Osteocyte (in vitro differentiated cells): ENCODE measurements around the gene SIL1. TPM values are rescaled to one million over a fixed set of nuclear protein-coding genes. Genes with fewer than 3 reads are reported as not detected.

Experiments
- DNase-seq: peaks from one replicate; pipeline ENCODE4 v3.0.0; 2021; ENCODE audit warnings: mixed read lengths; ENCODE audit not compliant: unreplicated experiment; ENCODE audit errors: extremely low spot score
- H3K27ac Mint-ChIP-seq: one replicate; pipeline ENCODE4 v1.8.0; 2021; ENCODE audit warnings: mild to moderate bottlenecking, mixed read lengths; ENCODE audit not compliant: unreplicated experiment
- H3K27me3 Mint-ChIP-seq: one replicate; pipeline ENCODE4 v1.8.0; 2021; ENCODE audit warnings: mixed read lengths; ENCODE audit not compliant: unreplicated experiment
- H3K36me3 Mint-ChIP-seq: one replicate; pipeline ENCODE4 v1.8.0; 2021; ENCODE audit warnings: mixed read lengths; ENCODE audit not compliant: unreplicated experiment
- H3K4me1 Mint-ChIP-seq: one replicate; pipeline ENCODE4 v1.8.0; 2021; ENCODE audit warnings: mixed read lengths; ENCODE audit not compliant: unreplicated experiment
- H3K4me3 Mint-ChIP-seq: one replicate; pipeline ENCODE4 v1.8.0; 2021; ENCODE audit warnings: mild to moderate bottlenecking, moderate library complexity, mixed read lengths; ENCODE audit not compliant: unreplicated experiment
- H3K9me3 Mint-ChIP-seq: one replicate; pipeline ENCODE4 v1.8.0; 2021; ENCODE audit warnings: mixed read lengths; ENCODE audit not compliant: unreplicated experiment
- total RNA-seq: library from RNA; stranded (reverse); gene quantifications from 2 replicates; pipeline ENCODE4 v1.2.1, GENCODE V29; 2021
- TF ChIP-seq, protein P1 (sequence below): fragments of 200-600 bp; sonication (generic); IDR thresholded peaks from 2 replicates; pipeline ENCODE4 v1.5.0; 2021; ENCODE audit warnings: antibody characterized with exemption, mild to moderate bottlenecking, moderate library complexity

The SIL1 gene
- total RNA-seq, 1 donor from 2014 or later, result 58.4 TPM

DNA sequence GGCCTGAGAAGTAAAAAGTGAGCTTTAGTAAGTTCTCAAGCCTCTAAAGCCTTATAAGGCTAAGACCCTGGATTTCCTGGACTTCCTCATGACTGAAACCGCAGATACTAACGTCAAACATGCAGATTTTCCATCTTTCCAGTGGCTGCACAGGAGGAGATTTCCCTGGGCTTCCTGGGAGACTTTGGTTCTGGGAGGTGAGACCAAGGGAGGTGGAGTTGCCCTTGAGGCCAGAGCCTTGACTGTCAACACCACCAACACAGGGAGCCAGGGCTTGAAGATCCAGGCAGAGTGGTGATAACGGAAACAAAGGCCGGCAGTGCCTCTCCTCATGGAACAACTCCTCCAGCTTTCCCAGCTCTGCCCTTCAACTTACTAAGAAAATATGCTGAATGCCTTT, 178.3 kb downstream of the SIL1 start:
- H3K4me1 Mint-ChIP-seq, result no peaks in the 10 kb centered on the region
- H3K36me3 Mint-ChIP-seq, result peaks cover 24% of the 10 kb centered on the region
- no peaks in the 10 kb centered on the region for H3K27me3 Mint-ChIP-seq
- TF ChIP-seq, protein P1, sequence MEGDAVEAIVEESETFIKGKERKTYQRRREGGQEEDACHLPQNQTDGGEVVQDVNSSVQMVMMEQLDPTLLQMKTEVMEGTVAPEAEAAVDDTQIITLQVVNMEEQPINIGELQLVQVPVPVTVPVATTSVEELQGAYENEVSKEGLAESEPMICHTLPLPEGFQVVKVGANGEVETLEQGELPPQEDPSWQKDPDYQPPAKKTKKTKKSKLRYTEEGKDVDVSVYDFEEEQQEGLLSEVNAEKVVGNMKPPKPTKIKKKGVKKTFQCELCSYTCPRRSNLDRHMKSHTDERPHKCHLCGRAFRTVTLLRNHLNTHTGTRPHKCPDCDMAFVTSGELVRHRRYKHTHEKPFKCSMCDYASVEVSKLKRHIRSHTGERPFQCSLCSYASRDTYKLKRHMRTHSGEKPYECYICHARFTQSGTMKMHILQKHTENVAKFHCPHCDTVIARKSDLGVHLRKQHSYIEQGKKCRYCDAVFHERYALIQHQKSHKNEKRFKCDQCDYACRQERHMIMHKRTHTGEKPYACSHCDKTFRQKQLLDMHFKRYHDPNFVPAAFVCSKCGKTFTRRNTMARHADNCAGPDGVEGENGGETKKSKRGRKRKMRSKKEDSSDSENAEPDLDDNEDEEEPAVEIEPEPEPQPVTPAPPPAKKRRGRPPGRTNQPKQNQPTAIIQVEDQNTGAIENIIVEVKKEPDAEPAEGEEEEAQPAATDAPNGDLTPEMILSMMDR, result no peak
- H3K27ac Mint-ChIP-seq, result no peak overlapping the region
- H3K4me3 Mint-ChIP-seq, result no peak overlapping the region
- DNase-seq, result peak; percentile 32
- no peaks in the 10 kb centered on the region for H3K9me3 Mint-ChIP-seq

DNA sequence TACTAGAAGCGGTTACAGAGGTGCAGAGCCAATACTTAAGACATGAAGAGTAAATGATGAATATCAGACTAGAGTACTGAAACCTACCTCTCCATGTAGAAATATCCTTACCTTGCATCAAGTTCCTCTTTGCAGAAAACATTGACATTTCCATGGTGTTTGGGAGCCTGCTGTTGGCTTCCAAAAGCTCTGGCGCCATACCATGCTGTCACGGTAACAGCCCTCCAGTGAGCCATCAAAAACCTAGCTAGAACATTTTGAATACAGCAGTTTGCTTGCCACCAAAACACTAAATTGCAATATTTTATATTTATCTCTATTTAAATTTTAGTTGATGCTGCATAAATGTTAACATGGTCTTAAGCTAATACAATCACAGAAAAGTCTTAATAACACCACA, 179.0 kb downstream of the SIL1 start:
- H3K27me3 Mint-ChIP-seq, result no peaks in the 10 kb centered on the region
- H3K9me3 Mint-ChIP-seq, result no peaks in the 10 kb centered on the region

DNA sequence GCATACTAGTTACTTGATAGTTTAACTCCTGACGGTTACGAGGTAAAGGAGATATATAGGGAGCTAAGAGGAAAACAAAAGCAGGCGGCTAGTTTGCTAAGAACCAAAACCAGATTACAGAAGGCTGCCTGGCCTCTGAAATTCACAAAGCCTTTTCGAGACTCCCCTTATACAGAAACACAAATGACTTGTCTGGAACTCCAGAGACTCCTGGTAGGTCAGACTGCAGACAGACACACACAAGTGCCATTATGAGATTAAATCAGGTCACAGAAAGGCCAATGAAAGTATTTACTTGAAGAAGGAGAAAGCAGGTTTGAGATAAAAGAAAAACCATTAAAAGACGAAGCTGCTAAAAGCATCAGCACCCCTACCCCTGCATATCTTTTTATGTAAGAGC, 180.5 kb downstream of the SIL1 start:
- TF ChIP-seq, protein P1, result no peak
- H3K27me3 Mint-ChIP-seq, result no peaks in the 10 kb centered on the region
- H3K9me3 Mint-ChIP-seq, result no peaks in the 10 kb centered on the region
- peak; percentile 1 for DNase-seq
- H3K36me3 Mint-ChIP-seq, result peaks cover 17% of the 10 kb centered on the region
- H3K4me1 Mint-ChIP-seq, result no peaks in the 10 kb centered on the region
- H3K4me3 Mint-ChIP-seq, result no peak overlapping the region
- H3K27ac Mint-ChIP-seq, result no peak overlapping the region

More for the DNA sequence above, 179.0 kb downstream of the SIL1 start:
- Mint-ChIP-seq H3K27ac (no peak overlapping the region), H3K4me3 (no peak overlapping the region), H3K4me1 (no peaks in the 10 kb centered on the region), H3K36me3 (peaks cover 20% of the 10 kb centered on the region)
- TF ChIP-seq, protein P1, result no peak
- DNase-seq, result peak; percentile 7

DNA sequence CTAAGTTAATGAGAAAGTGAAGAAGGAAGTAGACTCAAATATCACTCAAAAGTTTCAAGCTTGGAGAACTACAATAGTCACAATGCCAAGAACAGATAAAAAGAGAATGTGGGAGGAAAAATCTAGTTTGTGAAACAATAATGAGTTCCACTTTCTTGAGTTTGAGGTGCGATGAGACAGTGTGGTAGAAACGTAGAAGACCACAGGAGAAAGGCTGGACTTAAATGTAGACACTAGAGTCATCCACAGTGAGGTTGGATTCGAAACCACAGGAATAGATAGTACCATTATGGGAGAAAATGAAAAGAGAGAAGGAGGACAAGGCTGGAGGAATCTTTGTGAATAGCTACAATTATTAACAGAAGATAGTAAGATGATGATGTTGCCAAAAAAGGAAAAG, 182.0 kb downstream of the SIL1 start:
- DNase-seq, result no peak
- TF ChIP-seq, protein P1, result no peak
- H3K4me3 Mint-ChIP-seq, result no peak overlapping the region
- H3K27me3 Mint-ChIP-seq, result no peaks in the 10 kb centered on the region
- no peaks in the 10 kb centered on the region for H3K9me3 Mint-ChIP-seq
- peaks cover 6% of the 10 kb centered on the region for H3K4me1 Mint-ChIP-seq
- peaks cover 20% of the 10 kb centered on the region for H3K36me3 Mint-ChIP-seq
- H3K27ac Mint-ChIP-seq, result no peak overlapping the region

DNA sequence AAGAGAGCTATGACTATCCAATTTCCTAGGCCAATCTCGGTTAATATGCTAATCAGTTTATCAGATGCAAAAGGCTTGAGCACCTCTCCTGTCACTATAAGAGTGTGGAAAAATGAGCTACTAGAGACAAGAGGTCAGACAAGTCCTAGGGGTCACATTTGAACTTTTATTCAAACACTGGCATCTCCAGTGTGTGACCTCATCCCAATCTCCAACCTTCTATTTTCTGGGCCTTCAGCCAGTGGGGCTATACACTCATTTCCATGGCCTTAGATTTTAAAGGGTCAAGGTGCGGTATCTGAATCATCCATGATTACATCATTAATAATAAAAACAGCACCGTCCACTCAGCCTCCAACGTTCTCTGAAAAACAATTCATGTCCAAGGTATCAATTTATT, 183.4 kb downstream of the SIL1 start:
- Mint-ChIP-seq H3K36me3 (peaks cover 16% of the 10 kb centered on the region), H3K27me3 (no peaks in the 10 kb centered on the region), H3K4me1 (peaks cover 6% of the 10 kb centered on the region), H3K9me3 (no peaks in the 10 kb centered on the region), H3K27ac (no peak overlapping the region), H3K4me3 (no peak overlapping the region)
- TF ChIP-seq, protein P1, result no peak
- peak; percentile 3 for DNase-seq
